ENCODE results near the gene EPG5. TPM values are rescaled to one million over a fixed set of nuclear protein-coding genes. Genes with fewer than 3 reads are reported as not detected.

The EPG5 gene
- total and polyA plus RNA-seq, 9 of the 15 experiments (the other 6 are each of a cell fraction or from before 2014, with no cell fraction given) = 1.3 to 10.7 (median 5.2) TPM

GRCh38 chr18:45957100-45957499 lies 10.0 kb downstream of the EPG5 start:
- no peak overlapping the region for H3K9ac ChIP-seq (ENCODE audit: insufficient read depth in 1 of 2, low read depth in 2 of 2, low read length in 2 of 2)
- ChIA-PET POLR2A (interaction anchor here (0.7 kb wide), 1 partner anchor 945 kb away, joined by 3 read pairs; no protein-coding TSS in a partner anchor), CTCF (ENCODE audit: low intra/inter-chr PET ratio) (no interaction called here)
- no peaks in the 10 kb centered on the region for H3K9me3 ChIP-seq (replicated peaks; ENCODE audit: control insufficient read depth, insufficient read depth, low read depth, low read length)
- no TSS peak for BruUV-seq (replicated peaks)
- no peaks in the 10 kb centered on the region for H3K4me1 ChIP-seq (replicated peaks in 1 of 2; ENCODE audit: control insufficient read depth in 2 of 2, insufficient read depth in 2 of 2, low read length in 2 of 2)
- in situ Hi-C loops (cut with MboI) = no loop called here
- no peak for DNase-seq (ENCODE audit: extremely low read depth in 1 of 4, low spot score in 3 of 4)
- H3K9me1 ChIP-seq (ENCODE audit: control insufficient read depth, insufficient read depth, low read length) = no peaks in the 10 kb centered on the region
- H3K4me3 ChIP-seq = no peak overlapping the region
- intact Hi-C loops (cut with micrococcal nuclease) = no loop called here
- no peak overlapping the region for H2AFZ ChIP-seq (ENCODE audit: low read depth, low read length)
- no peak for TF ChIP-seq DEAF1 (CRISPR knock-in tag; IDR thresholded peaks at IDR 0.05)
- TF ChIP-seq, protein P1, sequence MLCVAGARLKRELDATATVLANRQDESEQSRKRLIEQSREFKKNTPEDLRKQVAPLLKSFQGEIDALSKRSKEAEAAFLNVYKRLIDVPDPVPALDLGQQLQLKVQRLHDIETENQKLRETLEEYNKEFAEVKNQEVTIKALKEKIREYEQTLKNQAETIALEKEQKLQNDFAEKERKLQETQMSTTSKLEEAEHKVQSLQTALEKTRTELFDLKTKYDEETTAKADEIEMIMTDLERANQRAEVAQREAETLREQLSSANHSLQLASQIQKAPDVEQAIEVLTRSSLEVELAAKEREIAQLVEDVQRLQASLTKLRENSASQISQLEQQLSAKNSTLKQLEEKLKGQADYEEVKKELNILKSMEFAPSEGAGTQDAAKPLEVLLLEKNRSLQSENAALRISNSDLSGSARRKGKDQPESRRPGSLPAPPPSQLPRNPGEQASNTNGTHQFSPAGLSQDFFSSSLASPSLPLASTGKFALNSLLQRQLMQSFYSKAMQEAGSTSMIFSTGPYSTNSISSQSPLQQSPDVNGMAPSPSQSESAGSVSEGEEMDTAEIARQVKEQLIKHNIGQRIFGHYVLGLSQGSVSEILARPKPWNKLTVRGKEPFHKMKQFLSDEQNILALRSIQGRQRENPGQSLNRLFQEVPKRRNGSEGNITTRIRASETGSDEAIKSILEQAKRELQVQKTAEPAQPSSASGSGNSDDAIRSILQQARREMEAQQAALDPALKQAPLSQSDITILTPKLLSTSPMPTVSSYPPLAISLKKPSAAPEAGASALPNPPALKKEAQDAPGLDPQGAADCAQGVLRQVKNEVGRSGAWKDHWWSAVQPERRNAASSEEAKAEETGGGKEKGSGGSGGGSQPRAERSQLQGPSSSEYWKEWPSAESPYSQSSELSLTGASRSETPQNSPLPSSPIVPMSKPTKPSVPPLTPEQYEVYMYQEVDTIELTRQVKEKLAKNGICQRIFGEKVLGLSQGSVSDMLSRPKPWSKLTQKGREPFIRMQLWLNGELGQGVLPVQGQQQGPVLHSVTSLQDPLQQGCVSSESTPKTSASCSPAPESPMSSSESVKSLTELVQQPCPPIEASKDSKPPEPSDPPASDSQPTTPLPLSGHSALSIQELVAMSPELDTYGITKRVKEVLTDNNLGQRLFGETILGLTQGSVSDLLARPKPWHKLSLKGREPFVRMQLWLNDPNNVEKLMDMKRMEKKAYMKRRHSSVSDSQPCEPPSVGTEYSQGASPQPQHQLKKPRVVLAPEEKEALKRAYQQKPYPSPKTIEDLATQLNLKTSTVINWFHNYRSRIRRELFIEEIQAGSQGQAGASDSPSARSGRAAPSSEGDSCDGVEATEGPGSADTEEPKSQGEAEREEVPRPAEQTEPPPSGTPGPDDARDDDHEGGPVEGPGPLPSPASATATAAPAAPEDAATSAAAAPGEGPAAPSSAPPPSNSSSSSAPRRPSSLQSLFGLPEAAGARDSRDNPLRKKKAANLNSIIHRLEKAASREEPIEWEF (CRISPR knock-in tag; IDR thresholded peaks at IDR 0.05) = no peak
- no peak for TF ChIP-seq GABPB2 (CRISPR knock-in tag; conservative IDR thresholded peaks at IDR 0.05)
- TF ChIP-seq NRF1 (conservative IDR thresholded peaks at IDR 0.05 in 1 of 2, IDR thresholded peaks at IDR 0.05 in 1 of 2) = no peak
- no peak for TF ChIP-seq HDGF (IDR thresholded peaks at IDR 0.05)
- no peak for TF ChIP-seq CBX2 (IDR thresholded peaks at IDR 0.05; ENCODE audit: insufficient read depth, low read length, poor library complexity, severe bottlenecking)
- TF ChIP-seq ARID1B (IDR thresholded peaks at IDR 0.05) = no peak
- TF ChIP-seq ZNF280A (IDR thresholded peaks at IDR 0.05; ENCODE audit: low read depth, partially characterized antibody) = no peak
- TF ChIP-seq SREBF1 (IDR thresholded peaks at IDR 0.05; ENCODE audit: borderline replicate concordance, low read depth, low read length) = no peak
- TF ChIP-seq ZNF311 (CRISPR knock-in tag; IDR thresholded peaks at IDR 0.05) = no peak
- no peak for TF ChIP-seq ZNF253 (CRISPR knock-in tag; conservative IDR thresholded peaks at IDR 0.05)
- no peak overlapping the region for H3K27ac ChIP-seq (ENCODE audit: extremely low read depth, low read depth, low read length)
- peaks cover 30% of the 10 kb centered on the region for H3K36me3 ChIP-seq (ENCODE audit: control insufficient read depth, insufficient read depth, low read length)
- FAIRE-seq = no peak
- H3K4me2 ChIP-seq (ENCODE audit: insufficient read depth, low read length) = no peak overlapping the region
- no peaks in the 10 kb centered on the region for H3K27me3 ChIP-seq (ENCODE audit: control insufficient read depth in 2 of 2, insufficient read depth in 2 of 2, low read length in 2 of 2)
- H4K20me1 ChIP-seq (replicated peaks; ENCODE audit: control insufficient read depth, insufficient read depth, low read length) = no peaks in the 10 kb centered on the region
- peaks cover 9% of the 10 kb centered on the region; the same call in 2 of the 3 replicates for H3K79me2 ChIP-seq (ENCODE audit: control insufficient read depth, insufficient read depth, low read length)
- no peak for ATAC-seq
